ENCODE data around the gene SLC18B1. TPM values are rescaled to one million over a fixed set of nuclear protein-coding genes. Genes with fewer than 3 reads are reported as not detected.

SLC18B1 gene
- total and polyA plus RNA-seq, 10 donors = 6.0 to 19.1 (median 11.6) TPM

DNA sequence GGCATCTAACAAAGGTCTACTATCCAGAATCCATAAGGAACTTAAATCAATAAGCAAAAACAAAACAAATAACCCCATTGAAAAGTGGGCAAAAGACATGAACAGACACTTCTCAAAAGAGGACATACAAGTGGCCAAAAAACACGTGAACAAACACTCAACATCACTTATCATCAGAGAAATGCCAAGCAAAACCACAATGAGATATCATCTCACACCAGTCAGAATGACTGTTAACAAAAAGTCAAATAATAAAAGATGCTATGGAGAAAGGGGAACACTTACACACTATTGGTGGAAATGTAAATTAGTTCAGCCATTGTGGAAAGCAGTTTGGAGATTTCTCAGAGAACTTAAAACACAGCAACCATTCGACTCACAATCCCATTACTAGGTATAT is 65.2 kb downstream of the SLC18B1 start:
- Histone ChIP-seq H3K27me3 (replicated peaks in 1 of 7) (no peaks in the 10 kb centered on the region), H3K9me3 (no peaks in the 10 kb centered on the region), H3K4me1 (peaks cover 0 to 18% (median 0%) of the 10 kb centered on the region in 6 donors), H3K27ac (peak overlapping the region in 6 of 8 donors; percentile 71 to 92 (median 86)), H3K36me3 (no peaks in the 10 kb centered on the region), H3K4me3 (peak overlapping the region in 1 of 8 donors; percentile 57)
- intact Hi-C loops (cut with DNase I; ENCODE audit: low total_unique reads) = no loop called here
- no peak for DNase-seq
- TF ChIP-seq POLR2A (IDR thresholded peaks at IDR 0.05) = no peak
- TF ChIP-seq, protein P1, sequence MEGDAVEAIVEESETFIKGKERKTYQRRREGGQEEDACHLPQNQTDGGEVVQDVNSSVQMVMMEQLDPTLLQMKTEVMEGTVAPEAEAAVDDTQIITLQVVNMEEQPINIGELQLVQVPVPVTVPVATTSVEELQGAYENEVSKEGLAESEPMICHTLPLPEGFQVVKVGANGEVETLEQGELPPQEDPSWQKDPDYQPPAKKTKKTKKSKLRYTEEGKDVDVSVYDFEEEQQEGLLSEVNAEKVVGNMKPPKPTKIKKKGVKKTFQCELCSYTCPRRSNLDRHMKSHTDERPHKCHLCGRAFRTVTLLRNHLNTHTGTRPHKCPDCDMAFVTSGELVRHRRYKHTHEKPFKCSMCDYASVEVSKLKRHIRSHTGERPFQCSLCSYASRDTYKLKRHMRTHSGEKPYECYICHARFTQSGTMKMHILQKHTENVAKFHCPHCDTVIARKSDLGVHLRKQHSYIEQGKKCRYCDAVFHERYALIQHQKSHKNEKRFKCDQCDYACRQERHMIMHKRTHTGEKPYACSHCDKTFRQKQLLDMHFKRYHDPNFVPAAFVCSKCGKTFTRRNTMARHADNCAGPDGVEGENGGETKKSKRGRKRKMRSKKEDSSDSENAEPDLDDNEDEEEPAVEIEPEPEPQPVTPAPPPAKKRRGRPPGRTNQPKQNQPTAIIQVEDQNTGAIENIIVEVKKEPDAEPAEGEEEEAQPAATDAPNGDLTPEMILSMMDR (IDR thresholded peaks at IDR 0.05 in 8 of 11, conservative IDR thresholded peaks at IDR 0.05 in 3 of 11) = no peak
- no peak for TF ChIP-seq POLR2AphosphoS5 (IDR thresholded peaks at IDR 0.05)
- WGBS, 5 donors = 53 to 62% (median 59%) methylated on average over 2 of the region's 2 CpGs

GRCh38 chr6:132731086-132731485 is 67.4 kb downstream of the SLC18B1 start:
- intact Hi-C loops (cut with DNase I; ENCODE audit: low total_unique reads) = no loop called here
- TF ChIP-seq POLR2A (IDR thresholded peaks at IDR 0.05) (no peak), POLR2AphosphoS5 (IDR thresholded peaks at IDR 0.05) (no peak)
- TF ChIP-seq, protein P1 (IDR thresholded peaks at IDR 0.05 in 8 of 11, conservative IDR thresholded peaks at IDR 0.05 in 3 of 11) = no peak
- 86 to 98% (median 96%) methylated on average over 2 of the region's 2 CpGs for WGBS, 5 donors
- no peak for DNase-seq
- Histone ChIP-seq H3K9me3 (no peaks in the 10 kb centered on the region), H3K4me3 (no peak overlapping the region), H3K36me3 (peaks cover 0 to 13% (median 0%) of the 10 kb centered on the region in 6 donors), H3K4me1 (peaks cover 0 to 9% (median 0%) of the 10 kb centered on the region in 6 donors), H3K27ac (no peak overlapping the region), H3K27me3 (replicated peaks in 1 of 7) (no peaks in the 10 kb centered on the region)

DNA sequence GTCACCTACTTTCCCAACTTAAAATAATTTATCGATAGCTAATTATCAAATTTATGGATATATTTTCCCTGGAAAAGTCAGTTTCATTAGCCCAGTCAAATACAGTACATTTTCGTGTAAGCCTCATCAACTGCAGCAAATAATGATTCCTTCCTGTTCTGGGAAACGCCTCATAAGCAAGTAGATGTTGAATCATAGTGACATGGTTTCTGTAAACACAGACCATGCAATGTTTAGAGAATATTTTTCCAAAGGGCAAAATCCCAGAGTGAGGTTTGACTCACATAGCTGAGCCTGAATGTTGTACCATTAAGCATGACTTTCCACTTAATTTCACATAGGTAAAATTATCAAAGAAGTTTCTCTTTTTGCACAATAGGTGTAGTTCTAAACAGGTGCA is 67.9 kb downstream of the SLC18B1 start:
- Histone ChIP-seq H3K27ac (peak overlapping the region in 1 of 8 donors; percentile 5), H3K36me3 (peaks cover 0 to 13% (median 0%) of the 10 kb centered on the region in 6 donors), H3K4me3 (no peak overlapping the region), H3K9me3 (no peaks in the 10 kb centered on the region), H3K27me3 (replicated peaks in 1 of 7) (no peaks in the 10 kb centered on the region), H3K4me1 (peaks cover 0 to 6% (median 0%) of the 10 kb centered on the region in 6 donors)
- no peak for TF ChIP-seq POLR2AphosphoS5 (IDR thresholded peaks at IDR 0.05)
- TF ChIP-seq, protein P1 (IDR thresholded peaks at IDR 0.05 in 8 of 11, conservative IDR thresholded peaks at IDR 0.05 in 3 of 11) = no peak
- no peak for TF ChIP-seq POLR2A (IDR thresholded peaks at IDR 0.05)
- DNase-seq = no peak
- intact Hi-C loops (cut with DNase I; ENCODE audit: low total_unique reads) = no loop called here
- WGBS, 5 donors = 68 to 79% (median 72%) methylated on average over 3 of the region's 3 CpGs

- WGBS, 5 donors = 79 to 88% (median 82%) methylated on average over 4 of the region's 4 CpGs
- TF ChIP-seq POLR2A (IDR thresholded peaks at IDR 0.05) = no peak
- TF ChIP-seq, protein P1 (IDR thresholded peaks at IDR 0.05 in 8 of 11, conservative IDR thresholded peaks at IDR 0.05 in 3 of 11) = no peak
- TF ChIP-seq POLR2AphosphoS5 (IDR thresholded peaks at IDR 0.05) = no peak
- Histone ChIP-seq H3K27me3 (replicated peaks in 1 of 7) (no peaks in the 10 kb centered on the region), H3K9me3 (no peaks in the 10 kb centered on the region), H3K4me1 (no peaks in the 10 kb centered on the region), H3K27ac (no peak overlapping the region), H3K36me3 (peaks cover 0 to 28% (median 0%) of the 10 kb centered on the region in 6 donors), H3K4me3 (no peak overlapping the region)
- no peak for DNase-seq
- intact Hi-C loops (cut with DNase I; ENCODE audit: low total_unique reads) = no loop called here
Observed at GRCh38 chr6:132728616-132729015, 69.8 kb downstream of the SLC18B1 start.

All from spleen (tissue), 11 donors.